IMR-90 (cell line): ENCODE data around the gene TBXT. TPM values are rescaled to one million over a fixed set of nuclear protein-coding genes. Genes with fewer than 3 reads are reported as not detected.

Source experiments
- ATAC-seq: fragments of 200-7000 bp; cut with Tn5 transposase; 2 replicates; pipeline ENCODE4 v1.9.1; 2020; ENCODE audit warnings: low read depth, mild to moderate bottlenecking, moderate library complexity
- BruUV-seq: library from RNA; stranded (reverse); fragments of 400-500 nt; replicated peaks from 2 replicates; lab custom pipeline; 2021; lab: Mats Ljungman, UMichigan
- CTCF ChIA-PET: fragments of 300-600 bp; formaldehyde crosslinking; extraction: SDS; loops from one replicate; lab custom pipeline; 2021; ENCODE audit warnings: antibody characterized with exemption; lab: Yijun Ruan, JAX
- POLR2A ChIA-PET: fragments of 300-600 bp; sonication (Branson Sonifier 250); formaldehyde crosslinking; loops from one replicate; lab custom pipeline; 2022; ENCODE audit warnings: antibody characterized with exemption; ENCODE audit not compliant: unreplicated experiment; lab: Charles Lee
- DNase-seq: peaks from one replicate; pipeline ENCODE4 v3.0.0; 2013
- H2AFZ ChIP-seq: replicated peaks from 2 replicates; pipeline ENCODE3; 2013; ENCODE audit warnings: low read length, mild to moderate bottlenecking; ENCODE audit not compliant: poor library complexity
- H2AK5ac ChIP-seq: 2 replicates; pipeline ENCODE4 v1.6.1; 2013; ENCODE audit warnings: low read depth, low read length, inconsistent platforms
- H2AK9ac ChIP-seq: replicated peaks from 2 replicates; pipeline ENCODE3; 2013; ENCODE audit warnings: mild to moderate bottlenecking, low read depth, low read length, moderate library complexity; ENCODE audit not compliant: poor library complexity
- H2BK120ac ChIP-seq: 2 replicates; pipeline ENCODE4 v1.6.1; 2013; ENCODE audit warnings: low read depth, low read length, inconsistent platforms
- H2BK15ac ChIP-seq: 3 replicates; pipeline ENCODE4 v1.6.1; 2013; ENCODE audit warnings: low read depth, low read length, inconsistent platforms
- H2BK20ac ChIP-seq: 2 replicates; pipeline ENCODE4 v1.6.1; 2013; ENCODE audit warnings: low read depth, mild to moderate bottlenecking, inconsistent platforms, low read length, moderate library complexity
- H2BK5ac ChIP-seq: 2 replicates; pipeline ENCODE4 v1.6.1; 2013; ENCODE audit warnings: mild to moderate bottlenecking, low read depth, low read length, inconsistent platforms; ENCODE audit not compliant: poor library complexity, severe bottlenecking
- H3K14ac ChIP-seq: replicated peaks from 2 replicates; pipeline ENCODE4 v1.6.1; 2013; ENCODE audit warnings: low read depth, low read length, inconsistent platforms
- H3K18ac ChIP-seq: 2 replicates; pipeline ENCODE4 v1.6.1; 2013; ENCODE audit warnings: low read depth, low read length, control low read depth
- H3K23ac ChIP-seq: 2 replicates; pipeline ENCODE4 v1.6.1; 2013; ENCODE audit warnings: low read depth, low read length, inconsistent platforms
- H3K27ac ChIP-seq: 2 replicates; pipeline ENCODE4 v1.5.1; 2013; ENCODE audit warnings: mild to moderate bottlenecking, control low read depth, low read length; ENCODE audit not compliant: insufficient read depth
- H3K27me3 ChIP-seq: 2 replicates; pipeline ENCODE4 v1.6.1; 2013; ENCODE audit warnings: low read length; ENCODE audit not compliant: control insufficient read depth, insufficient read depth
- H3K36me3 ChIP-seq: 2 replicates; pipeline ENCODE4 v1.6.1; 2013; ENCODE audit warnings: low read length, mixed read lengths; ENCODE audit not compliant: control insufficient read depth, insufficient read depth
- H3K4ac ChIP-seq: 2 replicates; pipeline ENCODE4 v1.6.1; 2013; ENCODE audit warnings: low read depth, low read length, inconsistent platforms
- H3K4me1 ChIP-seq: 2 replicates; pipeline ENCODE4 v1.6.1; 2013; ENCODE audit warnings: low read length, mixed read lengths; ENCODE audit not compliant: control insufficient read depth, insufficient read depth
- H3K4me2 ChIP-seq: 2 replicates; pipeline ENCODE4 v1.6.1; 2013; ENCODE audit warnings: low read depth, mild to moderate bottlenecking, control low read depth, low read length, moderate library complexity
- H3K4me3 ChIP-seq: 2 replicates; pipeline ENCODE4 v1.5.1; 2013; ENCODE audit warnings: low read depth, mild to moderate bottlenecking, control low read depth, low read length, moderate library complexity; ENCODE audit not compliant: insufficient read depth
- H3K56ac ChIP-seq: 2 replicates; pipeline ENCODE4 v1.6.1; 2013; ENCODE audit warnings: low read length, inconsistent platforms; ENCODE audit not compliant: insufficient read depth; ENCODE audit errors: extremely low read depth
- H3K79me1 ChIP-seq, 2 experiments: 2 replicates each; pipeline ENCODE4 v1.6.1; 2013; ENCODE audit warnings: low read length in 2 of 2, inconsistent platforms in 1 of 2, low read depth in 1 of 2
- H3K9ac ChIP-seq: 2 replicates; pipeline ENCODE4 v1.6.1; 2013; ENCODE audit warnings: low read depth, low read length, control low read depth
- H3K9me1 ChIP-seq: 2 replicates; pipeline ENCODE4 v1.6.1; 2013; ENCODE audit warnings: low read length, inconsistent platforms; ENCODE audit not compliant: insufficient read depth
- H3K9me3 ChIP-seq: 2 replicates; pipeline ENCODE4 v1.6.1; 2013; ENCODE audit warnings: low read length; ENCODE audit not compliant: control insufficient read depth, insufficient read depth
- H4K20me1 ChIP-seq: 2 replicates; pipeline ENCODE4 v1.6.1; 2013; ENCODE audit warnings: low read length, inconsistent platforms; ENCODE audit not compliant: insufficient read depth
- H4K5ac ChIP-seq: 2 replicates; pipeline ENCODE4 v1.6.1; 2013; ENCODE audit warnings: mild to moderate bottlenecking, low read depth, low read length, control low read depth
- H4K8ac ChIP-seq, 2 experiments: 2 replicates each; pipeline ENCODE4 v1.6.1; 2013; ENCODE audit warnings: low read depth in 2 of 2, low read length in 2 of 2, control low read depth in 1 of 2, inconsistent platforms in 1 of 2
- H4K91ac ChIP-seq: 2 replicates; pipeline ENCODE4 v1.6.1; 2013; ENCODE audit warnings: low read depth, low read length, inconsistent platforms; ENCODE audit not compliant: insufficient read depth
- CEBPB ChIP-seq: IDR thresholded peaks from 2 replicates; pipeline ENCODE4 v1.6.1; 2012; ENCODE audit warnings: low read depth, low read length, improper control_type of control experiment
- CHD1 ChIP-seq: IDR thresholded peaks from 2 replicates; pipeline ENCODE4 v1.6.1; 2012; ENCODE audit warnings: low read depth, low read length, improper control_type of control experiment
- FOS ChIP-seq: fragments of 150-350 bp; IDR thresholded peaks from 2 replicates; pipeline ENCODE4 v1.6.1; 2016; ENCODE audit warnings: low read depth, low read length
- MAFK ChIP-seq: IDR thresholded peaks from 2 replicates; pipeline ENCODE4 v1.6.1; 2012; ENCODE audit warnings: low read depth, low read length, improper control_type of control experiment
- MAZ ChIP-seq: IDR thresholded peaks from 2 replicates; pipeline ENCODE4 v1.6.1; 2012; ENCODE audit warnings: low read depth, mild to moderate bottlenecking, low read length, improper control_type of control experiment, moderate library complexity, borderline replicate concordance
- MXI1 ChIP-seq: IDR thresholded peaks from 2 replicates; pipeline ENCODE4 v1.6.1; 2012; ENCODE audit warnings: low read depth, mild to moderate bottlenecking, low read length, moderate library complexity, borderline replicate concordance
- NFE2L2 ChIP-seq: fragments of 150-350 bp; IDR thresholded peaks from 2 replicates; pipeline ENCODE4 v1.6.1; 2016; ENCODE audit warnings: low read depth, mild to moderate bottlenecking, low read length
- POLR2A ChIP-seq: IDR thresholded peaks from 2 replicates; pipeline ENCODE4 v1.6.1; 2012; ENCODE audit warnings: mild to moderate bottlenecking, low read depth, low read length
- RAD21 ChIP-seq: IDR thresholded peaks from 2 replicates; pipeline ENCODE4 v1.6.1; 2012; ENCODE audit warnings: low read length, improper control_type of control experiment
- SMC3 ChIP-seq: fragments of 150-350 bp; IDR thresholded peaks from 2 replicates; pipeline ENCODE4 v1.6.1; 2016; ENCODE audit warnings: low read depth, mild to moderate bottlenecking, antibody characterized with exemption, low read length, moderate library complexity
- WGBS, 2 experiments: methylation state at CpG; one replicate each; pipeline versions ENCODE4 v1.1.5 to v1.1.7; 2013; ENCODE audit warnings: missing lambda C conversion rate in 2 of 2; ENCODE audit not compliant: insufficient read length in 1 of 2; ENCODE audit errors: extremely low coverage in 2 of 2; 5-methylcytosine and 5-hydroxymethylcytosine counted together
- dilution Hi-C: fragments of 300-500 bp; cut with HindIII; formaldehyde crosslinking; loops from one replicate; pipeline ENCODE4 v1.14.3; 2018; ENCODE audit warnings: low sequenced_read_pairs; ENCODE audit not compliant: unreplicated experiment
- in situ Hi-C: fragments of 300-500 bp; cut with MboI; formaldehyde crosslinking; loops from 3 replicates; pipeline ENCODE4 v1.14.3; 2019; ENCODE audit warnings: low sequenced_read_pairs, inconsistent platforms, mixed read lengths
- intact Hi-C: fragments of 100-400 bp; cut with micrococcal nuclease; formaldehyde crosslinking; loops from 2 replicates; pipeline ENCODE4 v1.10.0; 2022
- polyA plus RNA-seq, 3 experiments: library from polyadenylated mRNA; depleted of rRNA; stranded (reverse); fragments of >200 nt; gene quantifications; 2 replicates each; pipeline ENCODE4 v1.2.3, GENCODE V29; 2012; ENCODE audit warnings: low replicate concordance in 1 of 3
- total RNA-seq: library from RNA; depleted of rRNA; stranded (reverse); fragments of >200 nt; gene quantifications from 2 replicates; pipeline ENCODE4 v1.2.3, GENCODE V29; 2012
- TF ChIP-seq, protein P1 (sequence below): fragments of 150-350 bp; IDR thresholded peaks from 2 replicates; pipeline ENCODE4 v1.6.1; 2017; ENCODE audit warnings: mild to moderate bottlenecking, antibody characterized with exemption, low read length, low read depth
- TF ChIP-seq, protein P2 (sequence below): fragments of 150-350 bp; IDR thresholded peaks from 2 replicates; pipeline ENCODE4 v1.6.1; 2016; ENCODE audit warnings: low read depth, mild to moderate bottlenecking, low read length, moderate library complexity, borderline replicate concordance
- TF ChIP-seq, protein P3 (sequence below): conservative IDR thresholded peaks from 2 replicates; pipeline ENCODE4 v1.5.1; 2012; ENCODE audit warnings: mild to moderate bottlenecking, low read depth, low read length, improper control_type of control experiment

TBXT gene
- total and polyA plus RNA-seq, 2 of the 4 experiments (the other 2 are of a cell fraction): not detected

DNA sequence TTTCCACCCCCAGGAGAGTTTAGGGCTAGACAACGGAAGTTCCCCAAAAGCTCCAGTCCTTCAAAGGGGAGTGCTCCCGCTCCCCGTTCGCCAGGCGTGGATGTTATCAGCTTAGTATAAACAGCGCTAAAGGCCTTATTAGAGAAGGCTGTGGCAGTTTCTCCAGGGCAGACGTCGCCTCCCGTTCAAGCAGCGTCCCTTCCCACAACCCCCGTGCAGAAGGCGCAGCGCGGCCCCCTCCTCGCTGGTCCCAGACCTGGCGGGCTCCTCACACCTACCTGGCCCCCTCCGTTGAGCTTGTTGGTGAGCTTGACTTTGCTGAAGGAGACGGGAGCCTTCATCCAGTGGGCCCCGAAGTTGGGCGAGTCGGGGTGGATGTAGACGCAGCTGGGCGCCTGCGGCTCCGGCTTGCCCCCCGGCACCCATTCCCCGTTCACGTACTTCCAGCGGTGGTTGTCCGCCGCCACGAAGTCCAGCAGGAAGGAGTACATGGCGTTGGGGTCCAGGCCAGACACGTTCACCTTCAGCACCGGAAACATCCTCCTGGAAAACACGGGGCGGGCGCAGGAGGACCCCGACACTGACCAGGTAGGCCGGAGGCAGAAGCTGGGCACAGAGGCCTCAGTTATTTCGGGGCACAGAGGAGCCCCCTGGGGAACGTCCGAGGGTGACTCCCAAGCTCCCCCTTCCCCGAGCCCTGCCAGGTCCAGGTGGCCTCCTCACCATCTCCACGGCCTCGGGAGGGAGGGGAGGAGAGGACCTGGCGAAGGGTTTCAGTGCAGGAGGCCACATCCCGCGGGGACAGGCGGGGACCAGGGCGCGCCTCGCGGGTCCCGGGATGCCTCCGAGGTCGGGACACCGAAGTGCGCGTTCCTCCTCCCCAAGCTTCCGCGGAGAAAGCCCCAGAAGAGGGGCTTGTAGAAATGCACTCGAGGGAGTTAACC lies 1.1 kb downstream of the TBXT start:
- Histone ChIP-seq H3K9ac (no peak overlapping the region), H3K56ac (no peak overlapping the region), H2BK120ac (no peak overlapping the region), H3K4me3 (no peak overlapping the region), H4K91ac (no peak overlapping the region), H3K4me1 (no peaks in the 10 kb centered on the region; the same call in 1 of the 2 replicates), H2AK5ac (no peak overlapping the region), H3K23ac (no peak overlapping the region), H4K8ac (no peak overlapping the region), H3K18ac (no peak overlapping the region), H3K79me1 (no peaks in the 10 kb centered on the region), H3K36me3 (no peaks in the 10 kb centered on the region), H3K4me2 (no peak overlapping the region), H4K20me1 (no peaks in the 10 kb centered on the region), H2BK15ac (no peak overlapping the region), H3K9me3 (0 out of 2 replicates have a peak, but pooled peaks cover 2% of the 10 kb centered on the region), H3K4ac (no peak overlapping the region), H4K5ac (no peak overlapping the region), H2AFZ (no peak overlapping the region), H2AK9ac (no peak overlapping the region), H3K27me3 (peaks cover 68% of the 10 kb centered on the region), H3K27ac (no peak overlapping the region), H2BK5ac (no peak overlapping the region), H2BK20ac (no peak overlapping the region), H3K9me1 (no peaks in the 10 kb centered on the region), H3K14ac (no peak overlapping the region)
- intact Hi-C loops: no loop called here
- BruUV-seq: no TSS peak
- WGBS, 2 experiments: 4% methylated on average over 10 of the region's 63 CpGs; no CpG with 5 or more reads in 1 of the 2 experiments
- DNase-seq (no peak), ATAC-seq (no peak)
- CTCF ChIA-PET: no interaction called here
- dilution Hi-C loops: no loop called here
- TF ChIP-seq, protein P1, sequence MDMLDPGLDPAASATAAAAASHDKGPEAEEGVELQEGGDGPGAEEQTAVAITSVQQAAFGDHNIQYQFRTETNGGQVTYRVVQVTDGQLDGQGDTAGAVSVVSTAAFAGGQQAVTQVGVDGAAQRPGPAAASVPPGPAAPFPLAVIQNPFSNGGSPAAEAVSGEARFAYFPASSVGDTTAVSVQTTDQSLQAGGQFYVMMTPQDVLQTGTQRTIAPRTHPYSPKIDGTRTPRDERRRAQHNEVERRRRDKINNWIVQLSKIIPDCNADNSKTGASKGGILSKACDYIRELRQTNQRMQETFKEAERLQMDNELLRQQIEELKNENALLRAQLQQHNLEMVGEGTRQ: no peak
- TF ChIP-seq, protein P2, sequence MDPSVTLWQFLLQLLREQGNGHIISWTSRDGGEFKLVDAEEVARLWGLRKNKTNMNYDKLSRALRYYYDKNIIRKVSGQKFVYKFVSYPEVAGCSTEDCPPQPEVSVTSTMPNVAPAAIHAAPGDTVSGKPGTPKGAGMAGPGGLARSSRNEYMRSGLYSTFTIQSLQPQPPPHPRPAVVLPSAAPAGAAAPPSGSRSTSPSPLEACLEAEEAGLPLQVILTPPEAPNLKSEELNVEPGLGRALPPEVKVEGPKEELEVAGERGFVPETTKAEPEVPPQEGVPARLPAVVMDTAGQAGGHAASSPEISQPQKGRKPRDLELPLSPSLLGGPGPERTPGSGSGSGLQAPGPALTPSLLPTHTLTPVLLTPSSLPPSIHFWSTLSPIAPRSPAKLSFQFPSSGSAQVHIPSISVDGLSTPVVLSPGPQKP: no peak
- no peak for TF ChIP-seq FOS
- TF ChIP-seq MXI1: no peak
- no peak for TF ChIP-seq RAD21
- TF ChIP-seq CHD1: no peak
- TF ChIP-seq MAFK: no peak
- no peak for TF ChIP-seq NFE2L2
- no peak for TF ChIP-seq SMC3
- no peak for TF ChIP-seq CEBPB
- TF ChIP-seq MAZ: no peak
- TF ChIP-seq, protein P3, sequence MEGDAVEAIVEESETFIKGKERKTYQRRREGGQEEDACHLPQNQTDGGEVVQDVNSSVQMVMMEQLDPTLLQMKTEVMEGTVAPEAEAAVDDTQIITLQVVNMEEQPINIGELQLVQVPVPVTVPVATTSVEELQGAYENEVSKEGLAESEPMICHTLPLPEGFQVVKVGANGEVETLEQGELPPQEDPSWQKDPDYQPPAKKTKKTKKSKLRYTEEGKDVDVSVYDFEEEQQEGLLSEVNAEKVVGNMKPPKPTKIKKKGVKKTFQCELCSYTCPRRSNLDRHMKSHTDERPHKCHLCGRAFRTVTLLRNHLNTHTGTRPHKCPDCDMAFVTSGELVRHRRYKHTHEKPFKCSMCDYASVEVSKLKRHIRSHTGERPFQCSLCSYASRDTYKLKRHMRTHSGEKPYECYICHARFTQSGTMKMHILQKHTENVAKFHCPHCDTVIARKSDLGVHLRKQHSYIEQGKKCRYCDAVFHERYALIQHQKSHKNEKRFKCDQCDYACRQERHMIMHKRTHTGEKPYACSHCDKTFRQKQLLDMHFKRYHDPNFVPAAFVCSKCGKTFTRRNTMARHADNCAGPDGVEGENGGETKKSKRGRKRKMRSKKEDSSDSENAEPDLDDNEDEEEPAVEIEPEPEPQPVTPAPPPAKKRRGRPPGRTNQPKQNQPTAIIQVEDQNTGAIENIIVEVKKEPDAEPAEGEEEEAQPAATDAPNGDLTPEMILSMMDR: no peak
- TF ChIP-seq POLR2A: no peak
- in situ Hi-C loops: no loop called here
- POLR2A ChIA-PET: no interaction called here
